Activated T-helper 17 cell treated with anti-CD3 and anti-CD28 coated beads, Interleukin-2, amount 50 U/mL, for 72 hours (primary cell): ENCODE results near the gene SRRT. TPM values are rescaled to one million over a fixed set of nuclear protein-coding genes. Genes with fewer than 3 reads are reported as not detected.

Experiments
- ATAC-seq: fragments of 150-1000 bp; cut with Tn5 transposase; replicated peaks from 2 replicates; pipeline ENCODE4 v1.10.0; 2021; ENCODE audit warnings: mild to moderate bottlenecking, moderate library complexity
- H3K27ac Mint-ChIP-seq: one replicate; pipeline ENCODE4 v1.8.0; 2022; ENCODE audit warnings: mixed read lengths
- H3K27me3 Mint-ChIP-seq: one replicate; pipeline ENCODE4 v1.8.0; 2022; ENCODE audit warnings: mixed read lengths
- H3K36me3 Mint-ChIP-seq: one replicate; pipeline ENCODE4 v1.8.0; 2022; ENCODE audit warnings: low read depth, mild to moderate bottlenecking, mixed read lengths
- H3K4me1 Mint-ChIP-seq: one replicate; pipeline ENCODE4 v1.8.0; 2022; ENCODE audit warnings: mixed read lengths
- H3K4me3 Mint-ChIP-seq: one replicate; pipeline ENCODE4 v1.8.0; 2022; ENCODE audit warnings: mild to moderate bottlenecking, mixed read lengths
- H3K9me3 Mint-ChIP-seq: one replicate; pipeline ENCODE4 v1.8.0; 2022; ENCODE audit warnings: mixed read lengths
- total RNA-seq, 2 donors: library from RNA; stranded (reverse); gene quantifications; one replicate each; pipeline ENCODE4 v1.2.3, GENCODE V29; 2022

Gene SRRT
- total RNA-seq, 2 donors from 2014 or later: 208 to 255 TPM

GRCh38 chr7:100865372-100865911, 9.5 kb upstream of the SRRT start:
- H3K9me3 Mint-ChIP-seq: no peaks in the 10 kb centered on the region
- peak overlapping the region; percentile 15 for H3K4me3 Mint-ChIP-seq
- no peak for ATAC-seq
- no peak overlapping the region for H3K27ac Mint-ChIP-seq
- peaks cover 46% of the 10 kb centered on the region for H3K36me3 Mint-ChIP-seq
- no peaks in the 10 kb centered on the region for H3K4me1 Mint-ChIP-seq
- H3K27me3 Mint-ChIP-seq: no peaks in the 10 kb centered on the region

- no peaks in the 10 kb centered on the region for H3K9me3 Mint-ChIP-seq
- H3K27me3 Mint-ChIP-seq: no peaks in the 10 kb centered on the region
- no peaks in the 10 kb centered on the region for H3K4me1 Mint-ChIP-seq
- ATAC-seq: peak; percentile 8
- peaks cover 46% of the 10 kb centered on the region for H3K36me3 Mint-ChIP-seq
- peak overlapping the region; percentile 95 for H3K27ac Mint-ChIP-seq
- peak overlapping the region; percentile 86 for H3K4me3 Mint-ChIP-seq
Measured at GRCh38 chr7:100865938-100866728, 8.8 kb upstream of the SRRT start.

- Mint-ChIP-seq H3K9me3 (no peaks in the 10 kb centered on the region), H3K27me3 (no peaks in the 10 kb centered on the region), H3K36me3 (peaks cover 49% of the 10 kb centered on the region), H3K4me1 (no peaks in the 10 kb centered on the region), H3K4me3 (peak overlapping the region; percentile 86), H3K27ac (peak overlapping the region; percentile 95)
- ATAC-seq: no peak
Measured at GRCh38 chr7:100866729-100867039, 8.2 kb upstream of the SRRT start.

GRCh38 chr7:100867040-100867775, 7.7 kb upstream of the SRRT start, which contains the start of gene TRIP6:
TSS of gene TRIP6 (plus strand) at chr7:100867387. CDS start at chr7:100867498, 111 bp downstream.
- H3K4me3 Mint-ChIP-seq: peak within 1 kb of the TSS; percentile 86
- peak; percentile 85 for ATAC-seq
- H3K27ac Mint-ChIP-seq: peak within 1 kb of the TSS; percentile 95
- no peaks in the 10 kb centered on the region for H3K4me1 Mint-ChIP-seq
- H3K27me3 Mint-ChIP-seq: no peaks in the 10 kb centered on the region
- H3K36me3 Mint-ChIP-seq: peaks cover 49% of the 10 kb centered on the region
- H3K9me3 Mint-ChIP-seq: no peaks in the 10 kb centered on the region

- no peak for ATAC-seq
- Mint-ChIP-seq H3K27ac (peak overlapping the region; percentile 95), H3K4me3 (peak overlapping the region; percentile 86), H3K36me3 (peaks cover 49% of the 10 kb centered on the region), H3K4me1 (no peaks in the 10 kb centered on the region), H3K9me3 (no peaks in the 10 kb centered on the region), H3K27me3 (no peaks in the 10 kb centered on the region)
Measured at GRCh38 chr7:100867776-100868485, 7.0 kb upstream of the SRRT start.

GRCh38 chr7:100873599-100874299, 1.2 kb upstream of the SRRT start:
- Mint-ChIP-seq H3K4me1 (peaks cover 12% of the 10 kb centered on the region), H3K27me3 (no peaks in the 10 kb centered on the region), H3K9me3 (no peaks in the 10 kb centered on the region), H3K36me3 (peaks cover 83% of the 10 kb centered on the region), H3K4me3 (peak overlapping the region; percentile 97), H3K27ac (peak overlapping the region; percentile 99)
- ATAC-seq: no peak

GRCh38 chr7:100874300-100874576, 665 bp upstream of the SRRT start:
- no peaks in the 10 kb centered on the region for H3K27me3 Mint-ChIP-seq
- no peak for ATAC-seq
- no peaks in the 10 kb centered on the region for H3K9me3 Mint-ChIP-seq
- H3K4me3 Mint-ChIP-seq: peak overlapping the region; percentile 97
- H3K27ac Mint-ChIP-seq: peak overlapping the region; percentile 99
- H3K36me3 Mint-ChIP-seq: peaks cover 88% of the 10 kb centered on the region
- H3K4me1 Mint-ChIP-seq: peaks cover 12% of the 10 kb centered on the region

- Mint-ChIP-seq H3K4me1 (peaks cover 19% of the 10 kb centered on the region), H3K27me3 (no peaks in the 10 kb centered on the region)
Measured at GRCh38 chr7:100875356-100875751, 451 bp downstream of the SRRT start.

GRCh38 chr7:100878013-100878412, 3.1 kb downstream of the SRRT start:
- ATAC-seq: no peak
- Mint-ChIP-seq H3K4me1 (peaks cover 24% of the 10 kb centered on the region), H3K4me3 (peak overlapping the region; percentile 43), H3K9me3 (no peaks in the 10 kb centered on the region), H3K27me3 (no peaks in the 10 kb centered on the region), H3K36me3 (peaks cover 100% of the 10 kb centered on the region), H3K27ac (peak overlapping the region; percentile 67)

More at GRCh38 chr7:100875356-100875751, 451 bp downstream of the SRRT start:
- Mint-ChIP-seq H3K4me3 (peak overlapping the region; percentile 97), H3K9me3 (no peaks in the 10 kb centered on the region), H3K27ac (peak overlapping the region; percentile 99), H3K36me3 (peaks cover 99% of the 10 kb centered on the region)
- peak; percentile 53 for ATAC-seq

- peaks cover 100% of the 10 kb centered on the region for H3K36me3 Mint-ChIP-seq
- H3K4me1 Mint-ChIP-seq: peaks cover 29% of the 10 kb centered on the region
- H3K27me3 Mint-ChIP-seq: no peaks in the 10 kb centered on the region
- peak overlapping the region; percentile 43 for H3K4me3 Mint-ChIP-seq
- H3K9me3 Mint-ChIP-seq: no peaks in the 10 kb centered on the region
- no peak for ATAC-seq
- H3K27ac Mint-ChIP-seq: peak overlapping the region; percentile 67
Measured at GRCh38 chr7:100878685-100879084, 3.8 kb downstream of the SRRT start.

GRCh38 chr7:100879685-100880261, 4.9 kb downstream of the SRRT start:
- H3K4me1 Mint-ChIP-seq: peaks cover 33% of the 10 kb centered on the region
- H3K36me3 Mint-ChIP-seq: peaks cover 100% of the 10 kb centered on the region
- H3K27ac Mint-ChIP-seq: peak overlapping the region; percentile 46
- no peaks in the 10 kb centered on the region for H3K9me3 Mint-ChIP-seq
- ATAC-seq: no peak
- peak overlapping the region; percentile 12 for H3K4me3 Mint-ChIP-seq
- no peaks in the 10 kb centered on the region for H3K27me3 Mint-ChIP-seq

- Mint-ChIP-seq H3K9me3 (no peaks in the 10 kb centered on the region), H3K4me3 (no peak overlapping the region), H3K4me1 (peaks cover 36% of the 10 kb centered on the region), H3K27ac (no peak overlapping the region), H3K27me3 (no peaks in the 10 kb centered on the region), H3K36me3 (peaks cover 100% of the 10 kb centered on the region)
- ATAC-seq: no peak
Measured at GRCh38 chr7:100880645-100881044, 5.7 kb downstream of the SRRT start.

GRCh38 chr7:100881136-100881535, 6.2 kb downstream of the SRRT start:
- Mint-ChIP-seq H3K36me3 (peaks cover 100% of the 10 kb centered on the region), H3K27ac (no peak overlapping the region), H3K4me3 (no peak overlapping the region), H3K27me3 (no peaks in the 10 kb centered on the region), H3K4me1 (peaks cover 40% of the 10 kb centered on the region), H3K9me3 (no peaks in the 10 kb centered on the region)
- ATAC-seq: no peak

GRCh38 chr7:100882201-100882600, 7.3 kb downstream of the SRRT start:
- Mint-ChIP-seq H3K36me3 (peaks cover 100% of the 10 kb centered on the region), H3K27ac (no peak overlapping the region), H3K27me3 (no peaks in the 10 kb centered on the region), H3K4me3 (no peak overlapping the region), H3K9me3 (no peaks in the 10 kb centered on the region), H3K4me1 (peaks cover 41% of the 10 kb centered on the region)
- ATAC-seq: no peak
